HG03342 (cell line): Measurements from ENCODE around the gene NRP1.
"Not testable (repeated sequence)": the region's sequence is repeated elsewhere in the genome, so short reads cannot be mapped to it uniquely, and the experiment has no call there.

Experiments used
- ATAC-seq: cut with Tn5 transposase; IDR thresholded peaks from one replicate; pipeline ENCODE4 v1.9.1; 2021; ENCODE audit warnings: mild to moderate bottlenecking, moderate library complexity; ENCODE audit not compliant: unreplicated experiment

NRP1 gene

GRCh38 chr10:33240931-33241330 is 93.5 kb downstream of the NRP1 start:
- ATAC-seq = no peak

GRCh38 chr10:33240258-33240657 is 94.2 kb downstream of the NRP1 start:
- no peak for ATAC-seq

- no peak for ATAC-seq
Observed at GRCh38 chr10:33239257-33239656, 95.2 kb downstream of the NRP1 start.

- no peak for ATAC-seq
Observed at GRCh38 chr10:33238643-33239042, 95.8 kb downstream of the NRP1 start.

- ATAC-seq = no peak
Observed at GRCh38 chr10:33237736-33238624, 96.5 kb downstream of the NRP1 start.

GRCh38 chr10:33236916-33237315 is 97.6 kb downstream of the NRP1 start:
- ATAC-seq = no peak

GRCh38 chr10:33235951-33236350 is 98.5 kb downstream of the NRP1 start:
- ATAC-seq = no peak

GRCh38 chr10:33235251-33235884 is 99.1 kb downstream of the NRP1 start:
- no peak for ATAC-seq

- no peak for ATAC-seq
Observed at GRCh38 chr10:33234831-33235237, 99.6 kb downstream of the NRP1 start.

- ATAC-seq = no peak
Observed at GRCh38 chr10:33233635-33234034, 100.8 kb downstream of the NRP1 start.

GRCh38 chr10:33233221-33233620 is 101.2 kb downstream of the NRP1 start:
- no peak for ATAC-seq

- no peak for ATAC-seq
Observed at GRCh38 chr10:33231621-33232350, 102.7 kb downstream of the NRP1 start.

GRCh38 chr10:33229949-33230267 is 104.6 kb downstream of the NRP1 start:
- no peak for ATAC-seq

GRCh38 chr10:33229252-33229948 is 105.1 kb downstream of the NRP1 start:
- no peak for ATAC-seq

- no peak for ATAC-seq
Observed at GRCh38 chr10:33228426-33228825, 106.0 kb downstream of the NRP1 start.

GRCh38 chr10:33227489-33227888 is 107.0 kb downstream of the NRP1 start:
- ATAC-seq = no peak

- no peak for ATAC-seq
Observed at GRCh38 chr10:33224251-33224965, 110.1 kb downstream of the NRP1 start.

- ATAC-seq = no peak
Observed at GRCh38 chr10:33223326-33224000, 111.0 kb downstream of the NRP1 start.

- not testable (repeated sequence) for ATAC-seq
Observed at GRCh38 chr10:33222304-33222703, 112.2 kb downstream of the NRP1 start.

GRCh38 chr10:33217854-33218253 is 116.6 kb downstream of the NRP1 start:
- no peak for ATAC-seq
